GM13977 (cell line): ENCODE results near the gene EHD1.

Experiments used
- DNase-seq: peaks from one replicate; pipeline ENCODE4 v3.0.0; 2012; ENCODE audit warnings: low spot score
- CTCF ChIP-seq: IDR thresholded peaks from 2 replicates; pipeline ENCODE4 v1.5.1; 2012; ENCODE audit warnings: mild to moderate bottlenecking, control low read depth; ENCODE audit not compliant: insufficient read depth; ENCODE audit errors: extremely low read depth, missing control alignments
- in situ Hi-C: fragments of 300-500 bp; cut with MboI; formaldehyde crosslinking; loops from one replicate; pipeline ENCODE4 v1.12.0; 2022; ENCODE audit warnings: low sequenced_read_pairs, low pct_unique_long_range_greater_than_20kb, mixed read lengths, inconsistent platforms; ENCODE audit not compliant: unreplicated experiment

EHD1 gene

GRCh38 chr11:64882243-64882642 lies 3.8 kb upstream of the EHD1 start:
- DNase-seq = no peak
- in situ Hi-C loops = no loop called here
- no peak for TF ChIP-seq CTCF

- no peak for DNase-seq
Measured at GRCh38 chr11:64881476-64881875, 3.1 kb upstream of the EHD1 start.

GRCh38 chr11:64880240-64881001 lies 2.0 kb upstream of the EHD1 start:
- in situ Hi-C loops = no loop called here
- no peak for TF ChIP-seq CTCF
- no peak for DNase-seq

More at GRCh38 chr11:64881476-64881875, 3.1 kb upstream of the EHD1 start:
- no peak for TF ChIP-seq CTCF
- in situ Hi-C loops = no loop called here

GRCh38 chr11:64879244-64879900 lies 951 bp upstream of the EHD1 start:
- peak; percentile 60 for DNase-seq
- TF ChIP-seq CTCF = no peak
- in situ Hi-C loops = no loop called here

DNA sequence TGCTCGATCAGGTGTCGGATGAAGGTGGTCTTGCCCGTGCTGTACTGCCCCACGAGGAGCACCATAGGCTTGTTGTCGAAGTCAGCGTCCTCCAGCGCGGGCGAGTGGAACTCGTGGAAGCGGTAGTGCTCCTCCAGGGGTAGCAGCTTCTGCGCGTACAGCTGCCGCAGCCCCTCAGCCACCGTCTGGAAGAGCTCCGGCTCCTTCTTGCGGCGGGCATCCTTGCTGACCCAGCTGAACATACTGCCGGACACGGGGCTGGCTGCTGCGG lies 263 bp downstream of the EHD1 start:
- DNase-seq = no peak
- in situ Hi-C loops = no loop called here
- no peak for TF ChIP-seq CTCF

DNA sequence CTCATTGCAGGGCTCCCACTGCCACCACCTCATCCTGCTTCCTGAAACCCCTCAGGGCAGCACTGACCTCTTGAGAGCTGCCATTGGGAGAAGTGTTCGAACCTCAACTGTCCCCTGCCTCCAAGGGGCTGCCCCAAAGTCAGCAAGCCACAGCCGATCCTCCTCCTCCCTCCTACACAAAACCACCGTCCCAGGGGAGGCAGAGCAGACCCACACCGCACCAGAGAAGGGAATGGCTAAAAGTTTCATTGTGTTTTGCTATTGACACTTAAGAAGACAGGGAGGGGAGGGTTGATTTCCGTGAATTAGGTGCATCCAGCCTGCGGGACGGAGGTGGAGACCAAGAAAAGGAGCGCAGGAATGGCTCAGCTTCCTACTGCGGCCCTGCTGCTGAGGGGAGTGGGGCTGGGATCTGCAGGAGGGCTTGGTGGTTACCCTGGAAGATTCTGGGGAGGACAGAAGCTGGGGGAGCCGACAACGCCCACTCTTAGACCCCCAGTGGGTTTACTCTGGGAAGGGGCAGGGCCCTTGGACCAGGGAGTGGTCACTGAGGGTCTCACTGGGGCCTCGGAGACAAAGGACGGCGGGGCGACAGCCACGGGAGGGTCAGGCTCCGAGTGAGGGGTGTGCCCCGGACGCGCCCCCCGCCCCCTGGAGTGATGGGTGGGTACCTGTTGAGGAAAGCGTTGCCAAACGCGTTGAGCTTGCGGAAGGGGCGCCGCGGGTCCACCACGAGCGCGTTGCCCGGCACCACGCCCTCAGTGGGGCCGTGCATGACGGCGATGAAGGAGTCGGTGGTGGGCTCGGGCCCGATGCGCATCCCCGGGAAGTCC lies 815 bp downstream of the EHD1 start:
- in situ Hi-C loops = no loop called here
- DNase-seq = peak; percentile 61
- no peak for TF ChIP-seq CTCF
